ENCODE results near the gene ZNF530. TPM values are rescaled to one million over a fixed set of nuclear protein-coding genes. Genes with fewer than 3 reads are reported as not detected.

Gene ZNF530
- total and polyA plus RNA-seq, 5 experiments from 2014 or later = 0.98 to 14.2 (median 5.6) TPM

- Mint-ChIP-seq H3K36me3 (peaks cover 58 to 61% (median 60%) of the 10 kb centered on the region in 3 donors), H3K27ac (peak overlapping the region in 2 of 10 donors; percentile 9 to 28), H3K9me3 (peaks cover 13 to 79% (median 44%) of the 10 kb centered on the region in 9 donors), H3K27me3 (no peaks in the 10 kb centered on the region), H3K4me1 (peaks cover 13 to 29% (median 25%) of the 10 kb centered on the region in 4 donors), H3K4me3 (peak overlapping the region in 8 of 10 donors; percentile 27 to 83 (median 53))
- no peak for ATAC-seq
- DNase-seq = no peak
- POLR2A ChIA-PET = no interaction called here
These were observed 23.0 kb upstream of the ZNF530 start for GRCh38 chr19:57576661-57577060.

GRCh38 chr19:57578487-57579205, 21.0 kb upstream of the ZNF530 start, which contains the start of gene ZNF416:
Gene ZNF416, minus strand, starts transcription at chr19:57578911. Its CDS starts 207 bp downstream, at chr19:57578704.
- peaks cover 13 to 67% (median 45%) of the 10 kb centered on the region in 9 donors for H3K9me3 Mint-ChIP-seq
- DNase-seq (peak; percentile 83 to 99 (median 96)), ATAC-seq (peak; percentile 84 to 97)
- peak within 1 kb of the TSS; percentile 78 to 90 (median 82) for H3K4me3 Mint-ChIP-seq
- peaks cover 13 to 31% (median 30%) of the 10 kb centered on the region in 4 donors for H3K4me1 Mint-ChIP-seq
- peaks cover 40 to 52% (median 43%) of the 10 kb centered on the region in 3 donors for H3K36me3 Mint-ChIP-seq
- POLR2A ChIA-PET = interaction anchor here (0.8 to 1.5 kb wide), 4 partner anchors 21 to 424 kb away, joined by 3 to 11 read pairs (median 5); partner anchors contain the start of genes ZNF134, ZNF154 and ZNF530
- no peaks in the 10 kb centered on the region for H3K27me3 Mint-ChIP-seq
- H3K27ac Mint-ChIP-seq = peak within 1 kb of the TSS; percentile 83 to 96 (median 91)

- Mint-ChIP-seq H3K36me3 (peaks cover 35 to 45% (median 39%) of the 10 kb centered on the region in 3 donors), H3K27ac (peak overlapping the region in 2 of 10 donors; percentile 9 to 92), H3K27me3 (no peaks in the 10 kb centered on the region), H3K4me3 (peak overlapping the region in 7 of 10 donors; percentile 26 to 98 (median 96)), H3K9me3 (peaks cover 18 to 69% (median 44%) of the 10 kb centered on the region in 9 donors), H3K4me1 (peaks cover 14 to 30% (median 26%) of the 10 kb centered on the region in 4 donors)
- POLR2A ChIA-PET = interaction anchor here (0.7 to 1.9 kb wide), 8 partner anchors 31 to 164 kb away, joined by 3 to 6 read pairs (median 4); partner anchors contain the start of genes ZNF134, ZNF154, ZNF419 and ZNF671
- no peak for DNase-seq
- ATAC-seq = no peak
These were observed 16.6 kb upstream of the ZNF530 start for GRCh38 chr19:57583104-57583520.

GRCh38 chr19:57583521-57584416, 15.9 kb upstream of the ZNF530 start, which contains the start of gene ZIK1:
Gene ZIK1, plus strand, starts transcription at chr19:57584145. Its CDS starts 212 bp downstream, at chr19:57584357.
- Mint-ChIP-seq H3K4me3 (peak within 1 kb of the TSS; percentile 93 to 99 (median 98)), H3K27me3 (no peaks in the 10 kb centered on the region), H3K36me3 (peaks cover 42 to 51% (median 45%) of the 10 kb centered on the region in 3 donors), H3K27ac (peak within 1 kb of the TSS; percentile 84 to 96 (median 91)), H3K4me1 (peaks cover 14 to 27% (median 23%) of the 10 kb centered on the region in 4 donors), H3K9me3 (peaks cover 18 to 72% (median 50%) of the 10 kb centered on the region in 9 donors)
- POLR2A ChIA-PET = interaction anchor here (0.6 to 1.9 kb wide), 11 partner anchors 13 to 346 kb away, joined by 3 to 6 read pairs (median 4); partner anchors contain the start of genes ZNF134, ZNF211, ZNF419 and ZNF671
- ATAC-seq = peak; percentile 91 to 92
- DNase-seq = peak; percentile 76 to 97 (median 88)

GRCh38 chr19:57587529-57587928, 12.2 kb upstream of the ZNF530 start:
- Mint-ChIP-seq H3K27me3 (no peaks in the 10 kb centered on the region), H3K9me3 (peaks cover 16 to 95% (median 67%) of the 10 kb centered on the region in 9 donors), H3K4me1 (peaks cover 12 to 20% (median 18%) of the 10 kb centered on the region in 4 donors), H3K36me3 (peaks cover 58 to 83% (median 61%) of the 10 kb centered on the region in 3 donors), H3K27ac (peak overlapping the region in 1 of 10 donors; percentile 1), H3K4me3 (peak overlapping the region in 1 of 10 donors; percentile 43)
- POLR2A ChIA-PET = no interaction called here
- no peak for DNase-seq
- ATAC-seq = no peak

- ATAC-seq (peak in 1 of 2 donors; percentile 21), DNase-seq (no peak)
- POLR2A ChIA-PET = interaction anchor here (0.6 to 2.1 kb wide), 8 partner anchors 15 to 193 kb away, joined by 3 to 7 read pairs (median 4); partner anchors contain the start of genes ZIK1, ZNF134, ZNF154 and ZNF211
- Mint-ChIP-seq H3K4me3 (peak overlapping the region; percentile 80 to 93 (median 90)), H3K9me3 (peaks cover 0 to 58% (median 48%) of the 10 kb centered on the region in 9 donors), H3K36me3 (peaks cover 19 to 42% (median 42%) of the 10 kb centered on the region in 3 donors), H3K4me1 (peaks cover 11 to 27% (median 22%) of the 10 kb centered on the region in 4 donors), H3K27me3 (no peaks in the 10 kb centered on the region), H3K27ac (peak overlapping the region in 9 of 10 donors; percentile 35 to 92 (median 78))
These were observed 316 bp upstream of the ZNF530 start for GRCh38 chr19:57599377-57599760.

- Mint-ChIP-seq H3K4me1 (no peaks in the 10 kb centered on the region), H3K27me3 (no peaks in the 10 kb centered on the region), H3K27ac (no peak overlapping the region), H3K36me3 (peaks cover 44 to 88% (median 46%) of the 10 kb centered on the region in 3 donors), H3K9me3 (peaks cover 0 to 97% (median 40%) of the 10 kb centered on the region in 9 donors), H3K4me3 (no peak overlapping the region)
- no peak for DNase-seq
- no peak for ATAC-seq
- POLR2A ChIA-PET = no interaction called here
These were observed 7.2 kb downstream of the ZNF530 start for GRCh38 chr19:57606931-57607330.

GRCh38 chr19:57611113-57611512, 11.4 kb downstream of the ZNF530 start:
- no peak for DNase-seq
- Mint-ChIP-seq H3K9me3 (peaks cover 12 to 88% (median 31%) of the 10 kb centered on the region in 9 donors), H3K27me3 (no peaks in the 10 kb centered on the region), H3K36me3 (peaks cover 27 to 72% (median 33%) of the 10 kb centered on the region in 3 donors), H3K4me3 (no peak overlapping the region), H3K27ac (peak overlapping the region in 1 of 10 donors; percentile 48), H3K4me1 (peaks cover 13 to 24% (median 23%) of the 10 kb centered on the region in 4 donors)
- POLR2A ChIA-PET = no interaction called here
- no peak for ATAC-seq

- peaks cover 49 to 72% (median 51%) of the 10 kb centered on the region in 3 donors for H3K36me3 Mint-ChIP-seq
- peaks cover 25 to 90% (median 55%) of the 10 kb centered on the region in 9 donors for H3K9me3 Mint-ChIP-seq
- H3K27me3 Mint-ChIP-seq = no peaks in the 10 kb centered on the region
- peak within 1 kb of the TSS; percentile 86 to 94 (median 92) for H3K4me3 Mint-ChIP-seq
- POLR2A ChIA-PET = interaction anchor here (0.5 to 4.8 kb wide), 15 partner anchors 14 to 942 kb away, joined by 3 to 22 read pairs (median 4); partner anchors contain the start of genes ZIK1, ZNF154, ZNF211 and ZNF274
- H3K27ac Mint-ChIP-seq = peak within 1 kb of the TSS; percentile 67 to 94 (median 89)
- peaks cover 28 to 41% (median 38%) of the 10 kb centered on the region in 4 donors for H3K4me1 Mint-ChIP-seq
- DNase-seq = peak; percentile 80 to 95 (median 88)
- peak; percentile 99 to 100 for ATAC-seq
These were observed 14.5 kb downstream of the ZNF530 start, which contains the start of gene ZNF134 for GRCh38 chr19:57613941-57614743. Gene ZNF134, plus strand, starts transcription at chr19:57614242. Its CDS starts 5,227 bp downstream, at chr19:57619469.

- peaks cover 28 to 41% (median 38%) of the 10 kb centered on the region in 4 donors for H3K4me1 Mint-ChIP-seq
- DNase-seq (no peak), ATAC-seq (no peak)
- POLR2A ChIA-PET = interaction anchor here (1.2 to 4.8 kb wide), 4 partner anchors 16 to 112 kb away, joined by 5 to 22 read pairs (median 11); partner anchors contain the start of genes ZNF154, ZNF211, ZNF530 and ZNF671
- peak overlapping the region in 8 of 10 donors; percentile 9 to 94 (median 84) for H3K27ac Mint-ChIP-seq
- H3K36me3 Mint-ChIP-seq = peaks cover 61 to 77% (median 63%) of the 10 kb centered on the region in 3 donors
- H3K4me3 Mint-ChIP-seq = peak overlapping the region; percentile 86 to 94 (median 92)
- peaks cover 25 to 93% (median 67%) of the 10 kb centered on the region in 9 donors for H3K9me3 Mint-ChIP-seq
- H3K27me3 Mint-ChIP-seq = no peaks in the 10 kb centered on the region
These were observed 15.7 kb downstream of the ZNF530 start for GRCh38 chr19:57615346-57615745.

All from naive thymus-derived CD8-positive, alpha-beta T cell (primary cell).